RWPE2 (cell line): Measurements from ENCODE around the gene MYRF.

Experiments
- ATAC-seq: fragments of 200-7000 bp; cut with Tn5 transposase; 3 replicates; pipeline ENCODE4 v1.9.1; 2021; ENCODE audit warnings: low read depth
- DNase-seq: peaks from one replicate; pipeline ENCODE4 v3.0.0-alpha.2; 2020; ENCODE audit warnings: low spot score
- H3K27ac ChIP-seq: fragments of 450-650 bp; 2 replicates; pipeline ENCODE4 v1.5.1; 2017; ENCODE audit warnings: mild to moderate bottlenecking; ENCODE audit not compliant: poor library complexity, severe bottlenecking
- H3K27me3 ChIP-seq: fragments of 250-450 bp; sonication (Bioruptor Pico); 2 replicates; pipeline ENCODE4 v1.5.1; 2021; ENCODE audit warnings: mild to moderate bottlenecking, moderate library complexity; ENCODE audit not compliant: insufficient read depth, poor library complexity, severe bottlenecking
- H3K36me3 ChIP-seq: fragments of 250-450 bp; sonication (Bioruptor Pico); 2 replicates; pipeline ENCODE4 v1.5.1; 2020; ENCODE audit warnings: low read depth, mild to moderate bottlenecking, moderate library complexity
- H3K4me1 ChIP-seq: fragments of 250-450 bp; sonication (Bioruptor Pico); 2 replicates; pipeline ENCODE4 v1.5.1; 2021; ENCODE audit warnings: mild to moderate bottlenecking, moderate library complexity; ENCODE audit not compliant: insufficient read depth, poor library complexity, severe bottlenecking
- H3K4me3 ChIP-seq: fragments of 250-450 bp; sonication (Bioruptor Pico); 2 replicates; pipeline ENCODE4 v1.5.1; 2021; ENCODE audit warnings: mild to moderate bottlenecking, moderate library complexity; ENCODE audit not compliant: severe bottlenecking
- H3K9me3 ChIP-seq: fragments of 250-450 bp; sonication (Bioruptor Pico); 2 replicates; pipeline ENCODE4 v1.5.1; 2021; ENCODE audit warnings: mild to moderate bottlenecking, moderate library complexity; ENCODE audit not compliant: severe bottlenecking
- TF ChIP-seq, protein P1 (sequence below): fragments of 450-650 bp; IDR thresholded peaks from one replicate; pipeline ENCODE4 v1.5.1; 2017; ENCODE audit warnings: mild to moderate bottlenecking, moderate library complexity; ENCODE audit not compliant: poor library complexity, severe bottlenecking

MYRF gene

DNA sequence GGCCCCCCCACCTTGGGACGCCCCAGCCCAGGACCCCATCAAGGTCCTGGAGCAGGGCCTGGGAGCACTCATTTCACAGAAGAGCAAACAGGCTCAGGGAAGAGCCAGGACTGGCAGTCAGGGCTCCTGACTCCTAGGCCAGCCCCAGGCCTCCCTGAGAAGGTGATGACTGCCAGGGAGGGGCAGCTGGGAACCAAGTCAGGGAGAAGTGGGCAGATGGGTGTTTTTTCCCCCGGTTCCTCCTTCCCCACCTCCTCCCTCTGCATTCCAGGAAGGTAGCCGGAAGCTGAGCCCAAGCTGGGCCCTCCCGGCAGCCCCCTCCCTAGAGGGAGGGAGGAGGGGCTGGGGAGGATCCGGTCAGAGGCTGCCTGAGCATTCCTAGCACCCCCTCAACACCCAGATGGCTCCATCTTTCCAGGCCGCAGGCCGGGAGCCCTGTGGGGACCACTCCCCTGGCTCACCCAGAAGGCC, 19.6 kb downstream of the MYRF start:
- TF ChIP-seq, protein P1, sequence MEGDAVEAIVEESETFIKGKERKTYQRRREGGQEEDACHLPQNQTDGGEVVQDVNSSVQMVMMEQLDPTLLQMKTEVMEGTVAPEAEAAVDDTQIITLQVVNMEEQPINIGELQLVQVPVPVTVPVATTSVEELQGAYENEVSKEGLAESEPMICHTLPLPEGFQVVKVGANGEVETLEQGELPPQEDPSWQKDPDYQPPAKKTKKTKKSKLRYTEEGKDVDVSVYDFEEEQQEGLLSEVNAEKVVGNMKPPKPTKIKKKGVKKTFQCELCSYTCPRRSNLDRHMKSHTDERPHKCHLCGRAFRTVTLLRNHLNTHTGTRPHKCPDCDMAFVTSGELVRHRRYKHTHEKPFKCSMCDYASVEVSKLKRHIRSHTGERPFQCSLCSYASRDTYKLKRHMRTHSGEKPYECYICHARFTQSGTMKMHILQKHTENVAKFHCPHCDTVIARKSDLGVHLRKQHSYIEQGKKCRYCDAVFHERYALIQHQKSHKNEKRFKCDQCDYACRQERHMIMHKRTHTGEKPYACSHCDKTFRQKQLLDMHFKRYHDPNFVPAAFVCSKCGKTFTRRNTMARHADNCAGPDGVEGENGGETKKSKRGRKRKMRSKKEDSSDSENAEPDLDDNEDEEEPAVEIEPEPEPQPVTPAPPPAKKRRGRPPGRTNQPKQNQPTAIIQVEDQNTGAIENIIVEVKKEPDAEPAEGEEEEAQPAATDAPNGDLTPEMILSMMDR, result no peak

DNA sequence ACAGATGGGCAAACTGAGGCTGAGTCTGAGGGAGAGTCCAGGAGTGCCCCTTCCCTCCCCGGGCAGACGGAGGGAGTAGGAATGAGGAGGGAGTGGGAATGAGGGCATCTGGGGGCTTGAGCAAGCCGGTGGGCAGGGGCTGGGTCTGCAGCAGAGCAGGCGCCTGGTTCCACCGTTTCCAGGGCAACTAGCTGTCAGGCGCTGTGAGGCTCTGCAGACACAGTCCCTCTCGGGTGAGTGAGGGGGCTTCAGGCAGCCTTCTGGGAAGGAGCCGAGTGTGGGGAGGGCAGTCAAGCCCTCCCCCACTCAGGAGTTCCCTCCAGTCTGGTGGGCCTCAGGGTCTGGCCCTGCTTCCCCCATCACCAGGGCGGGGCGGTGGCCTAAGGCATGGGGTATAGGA, 20.9 kb downstream of the MYRF start:
- H3K4me3 ChIP-seq, result no peak overlapping the region
- no peaks in the 10 kb centered on the region for H3K9me3 ChIP-seq
- DNase-seq (no peak), ATAC-seq (no peak)
- TF ChIP-seq, protein P1, result no peak
- no peaks in the 10 kb centered on the region for H3K27me3 ChIP-seq
- H3K4me1 ChIP-seq, result no peaks in the 10 kb centered on the region
- H3K27ac ChIP-seq, result no peak overlapping the region
- H3K36me3 ChIP-seq, result no peaks in the 10 kb centered on the region

More for the DNA sequence above, 19.6 kb downstream of the MYRF start:
- Histone ChIP-seq H3K27ac (no peak overlapping the region), H3K27me3 (no peaks in the 10 kb centered on the region), H3K36me3 (no peaks in the 10 kb centered on the region), H3K4me1 (no peaks in the 10 kb centered on the region), H3K4me3 (no peak overlapping the region), H3K9me3 (no peaks in the 10 kb centered on the region)
- no peak for ATAC-seq
- DNase-seq, result no peak

DNA sequence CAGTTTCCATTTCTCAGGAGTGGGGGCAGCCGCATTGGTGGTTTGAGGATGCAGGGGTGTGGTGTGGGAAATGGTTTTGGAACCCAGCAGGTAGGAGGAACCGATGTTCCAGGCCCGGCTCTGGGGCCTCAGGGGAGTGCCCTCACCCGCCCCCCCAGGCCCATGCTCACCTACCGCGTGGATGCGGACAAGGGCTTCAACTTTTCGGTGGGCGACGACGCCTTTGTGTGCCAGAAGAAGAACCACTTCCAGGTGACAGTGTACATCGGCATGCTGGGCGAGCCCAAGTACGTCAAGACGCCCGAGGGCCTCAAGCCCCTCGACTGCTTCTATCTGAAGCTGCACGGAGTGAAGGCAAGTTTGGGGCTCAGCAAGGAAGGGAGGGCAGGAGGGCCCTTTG, 21.4 kb downstream of the MYRF start:
- Histone ChIP-seq H3K27ac (no peak overlapping the region), H3K4me3 (no peak overlapping the region), H3K36me3 (no peaks in the 10 kb centered on the region), H3K9me3 (no peaks in the 10 kb centered on the region), H3K4me1 (no peaks in the 10 kb centered on the region), H3K27me3 (no peaks in the 10 kb centered on the region)
- DNase-seq (no peak), ATAC-seq (no peak)
- TF ChIP-seq, protein P1, result no peak

DNA sequence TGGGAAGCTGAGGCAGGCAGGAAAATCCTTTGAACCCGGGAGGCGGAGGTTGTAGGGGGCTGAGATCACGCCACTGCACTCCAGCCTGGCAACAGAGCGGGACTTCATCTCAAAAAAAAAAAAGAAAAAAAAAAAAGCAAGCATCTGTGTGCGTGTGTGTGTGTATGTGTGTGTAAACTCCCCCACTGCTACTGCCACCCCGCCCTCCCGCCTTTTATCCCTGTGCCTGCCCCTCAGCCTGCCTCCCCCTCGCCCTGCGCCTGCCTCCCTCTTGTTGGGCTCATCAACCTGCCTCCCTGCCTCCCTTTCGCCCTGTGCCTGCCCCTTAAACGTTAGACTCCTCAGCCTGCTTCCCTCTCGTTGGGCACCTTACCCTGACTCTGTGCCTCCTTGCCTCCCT, 22.0 kb downstream of the MYRF start:
- H3K27me3 ChIP-seq, result no peaks in the 10 kb centered on the region
- no peak overlapping the region for H3K27ac ChIP-seq
- H3K36me3 ChIP-seq, result no peaks in the 10 kb centered on the region
- H3K9me3 ChIP-seq, result no peaks in the 10 kb centered on the region
- ATAC-seq (no peak), DNase-seq (no peak)
- H3K4me1 ChIP-seq, result no peaks in the 10 kb centered on the region
- TF ChIP-seq, protein P1, result no peak
- H3K4me3 ChIP-seq, result no peak overlapping the region

DNA sequence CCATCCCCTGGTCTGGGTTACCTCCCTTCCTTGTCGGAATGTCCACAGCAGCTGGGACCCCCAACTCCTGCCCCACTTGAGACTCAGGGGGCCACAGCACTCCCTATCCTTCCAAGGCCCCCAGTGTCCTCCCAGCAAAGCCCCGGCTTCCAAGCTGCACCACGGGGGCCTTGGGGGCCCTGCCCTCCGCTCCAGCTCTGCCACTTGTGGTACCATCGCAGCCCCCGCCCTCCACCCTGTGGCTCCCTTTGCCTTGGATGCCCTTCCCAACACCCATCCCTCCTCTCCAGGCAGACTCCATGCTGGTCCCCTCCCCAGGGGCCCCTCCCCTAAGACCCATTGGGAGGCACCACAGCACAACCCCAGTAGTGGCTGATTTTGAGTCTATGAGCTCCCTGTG, 22.7 kb downstream of the MYRF start:
- Histone ChIP-seq H3K4me1 (no peaks in the 10 kb centered on the region), H3K27me3 (no peaks in the 10 kb centered on the region)
- ATAC-seq, result no peak

More for the DNA sequence above, 22.7 kb downstream of the MYRF start:
- Histone ChIP-seq H3K27ac (no peak overlapping the region), H3K4me3 (no peak overlapping the region), H3K36me3 (no peaks in the 10 kb centered on the region), H3K9me3 (no peaks in the 10 kb centered on the region)
- TF ChIP-seq, protein P1, result no peak
- DNase-seq, result no peak
